Activated T-cell treated with anti-CD3 and anti-CD28 coated beads for 4 hours (primary cell): Measurements from ENCODE around the gene BRSK1.
A peak's percentile ranks its signal among the peaks of the same experiment; 100 is the strongest.

Source experiments
- DNase-seq: peaks from one replicate; pipeline ENCODE4 v3.0.0-alpha.2; 2020

Gene BRSK1

GRCh38 chr19:55339105-55339888, 55.5 kb downstream of the BRSK1 start, which contains the start of gene KMT5C:
Gene KMT5C, plus strand, starts transcription at chr19:55339876. Its CDS starts 2,061 bp downstream, at chr19:55341937.
- DNase-seq = peak; percentile 100

GRCh38 chr19:55339889-55340783, 56.3 kb downstream of the BRSK1 start:
- DNase-seq = no peak

- no peak for DNase-seq
Measured at GRCh38 chr19:55340784-55341147, 57.0 kb downstream of the BRSK1 start.

- peak; percentile 44 for DNase-seq
Measured at GRCh38 chr19:55341171-55341588, 57.4 kb downstream of the BRSK1 start.

- no peak for DNase-seq
Measured at GRCh38 chr19:55341595-55342531, 58.1 kb downstream of the BRSK1 start.

- DNase-seq = no peak
Measured at GRCh38 chr19:55344444-55344843, 60.6 kb downstream of the BRSK1 start.

GRCh38 chr19:55345101-55345817, 61.5 kb downstream of the BRSK1 start:
- DNase-seq = no peak

GRCh38 chr19:55345818-55346724, 62.3 kb downstream of the BRSK1 start:
- no peak for DNase-seq

GRCh38 chr19:55346725-55347441, 63.1 kb downstream of the BRSK1 start:
- DNase-seq = no peak

- DNase-seq = no peak
Measured at GRCh38 chr19:55347442-55348009, 63.7 kb downstream of the BRSK1 start.

- no peak for DNase-seq
Measured at GRCh38 chr19:55348317-55349034, 64.7 kb downstream of the BRSK1 start.

- no peak for DNase-seq
Measured at GRCh38 chr19:55350620-55351315, 67.0 kb downstream of the BRSK1 start.

- DNase-seq = no peak
Measured at GRCh38 chr19:55352040-55352439, 68.2 kb downstream of the BRSK1 start.

GRCh38 chr19:55352549-55353145, 68.8 kb downstream of the BRSK1 start:
- no peak for DNase-seq

- no peak for DNase-seq
Measured at GRCh38 chr19:55353356-55353802, 69.6 kb downstream of the BRSK1 start.

GRCh38 chr19:55353803-55354697, 70.3 kb downstream of the BRSK1 start:
- peak; percentile 54 for DNase-seq

- no peak for DNase-seq
Measured at GRCh38 chr19:55354698-55355212, 71.0 kb downstream of the BRSK1 start, which contains the start of gene COX6B2. Gene COX6B2, minus strand, starts transcription at chr19:55354719. Its CDS starts 198 bp downstream, at chr19:55354521.
